H1 (cell line): ENCODE results near the gene SH2D5. TPM values are rescaled to one million over a fixed set of nuclear protein-coding genes. Genes with fewer than 3 reads are reported as not detected.

Experiments
- CTCF ChIA-PET: fragments of 300-600 bp; sonication (Branson Sonifier 250); formaldehyde crosslinking; loops from one replicate; lab custom pipeline; 2021; ENCODE audit not compliant: partially characterized antibody; lab: Charles Lee
- POLR2A ChIA-PET: fragments of 300-600 bp; sonication (Branson Sonifier 250); formaldehyde crosslinking; loops from one replicate; lab custom pipeline; 2021; ENCODE audit warnings: inconsistent platforms; ENCODE audit not compliant: partially characterized antibody; lab: Charles Lee
- DNase-seq, 2 experiments: peaks; one replicate each; pipeline versions ENCODE4 v3.0.0 to v3.0.0-alpha.2; 2010 to 2022; ENCODE audit warnings: low spot score in 2 of 2, low read depth in 1 of 2, mixed read lengths in 1 of 2
- FAIRE-seq: peaks from 2 replicates; lab custom pipeline; 2011; peaks lifted over from hg19 to GRCh38; lab: Jason Lieb, UNC
- H2AFZ ChIP-seq: 2 replicates; pipeline ENCODE4 v1.8.1; 2012; ENCODE audit warnings: low read length, inconsistent platforms
- H2AK5ac ChIP-seq: 2 replicates; pipeline ENCODE4 v1.6.1; 2013; ENCODE audit warnings: low read depth, low read length
- H2BK120ac ChIP-seq: replicated peaks from 2 replicates; pipeline ENCODE3; 2013; ENCODE audit warnings: low read depth, low read length, inconsistent platforms
- H2BK12ac ChIP-seq: 2 replicates; pipeline ENCODE4 v1.6.1; 2013; ENCODE audit warnings: low read depth, low read length
- H2BK15ac ChIP-seq: 2 replicates; pipeline ENCODE4 v1.6.1; 2013; ENCODE audit warnings: low read length
- H2BK20ac ChIP-seq: 2 replicates; pipeline ENCODE4 v1.6.1; 2013; ENCODE audit warnings: low read length
- H2BK5ac ChIP-seq: 2 replicates; pipeline ENCODE4 v1.6.1; 2013; ENCODE audit warnings: low read depth, low read length
- H3K14ac ChIP-seq: 2 replicates; pipeline ENCODE4 v1.6.1; 2013; ENCODE audit warnings: inconsistent platforms; ENCODE audit not compliant: insufficient read length
- H3K18ac ChIP-seq: 2 replicates; pipeline ENCODE4 v1.6.1; 2013; ENCODE audit warnings: low read length; ENCODE audit errors: extremely low read depth
- H3K23ac ChIP-seq: 2 replicates; pipeline ENCODE4 v1.6.1; 2013; ENCODE audit warnings: inconsistent platforms; ENCODE audit not compliant: insufficient read length
- H3K23me2 ChIP-seq: 2 replicates; pipeline ENCODE4 v1.6.1; 2013; ENCODE audit warnings: low read depth, low read length
- H3K27ac ChIP-seq: 2 replicates; pipeline ENCODE4 v1.6.1; 2011; ENCODE audit warnings: low read depth, low read length, inconsistent platforms
- H3K27me3 ChIP-seq, 4 experiments: replicated peaks in 1 of 4; 1 replicate in 1 of 4; 2 replicates in 3 of 4; pipeline versions ENCODE4 v1.6.1 to v1.8.1; 2011 to 2013; ENCODE audit warnings: low read length in 3 of 4, mild to moderate bottlenecking in 3 of 4, inconsistent platforms in 2 of 4, mixed read lengths in 2 of 4, moderate library complexity in 1 of 4; ENCODE audit not compliant: control insufficient read depth in 3 of 4, insufficient read depth in 3 of 4; ENCODE audit errors: extremely low read depth in 1 of 4
- H3K36me3 ChIP-seq, 4 experiments: 2 replicates each; pipeline versions ENCODE4 v1.6.1 to v1.8.1; 2011 to 2013; ENCODE audit warnings: mild to moderate bottlenecking in 4 of 4, low read length in 3 of 4, moderate library complexity in 2 of 4, control low read depth in 1 of 4, inconsistent platforms in 1 of 4; ENCODE audit not compliant: insufficient read depth in 4 of 4, control insufficient read depth in 2 of 4
- H3K4ac ChIP-seq: replicated peaks from 2 replicates; pipeline ENCODE3; 2013; ENCODE audit warnings: low read length, low read depth, mixed read lengths, inconsistent platforms; ENCODE audit not compliant: insufficient read length
- H3K4me1 ChIP-seq, 4 experiments: replicated peaks in 1 of 4; 1 replicate in 1 of 4; 2 replicates in 3 of 4; pipeline versions ENCODE4 v1.6.1 to v1.8.1; 2011 to 2013; ENCODE audit warnings: low read length in 3 of 4, inconsistent platforms in 2 of 4, mixed read lengths in 1 of 4; ENCODE audit not compliant: insufficient read depth in 4 of 4, control insufficient read depth in 3 of 4
- H3K4me2 ChIP-seq, 2 experiments: 2 replicates each; pipeline versions ENCODE4 v1.6.1 to v1.8.1; 2011 to 2013; ENCODE audit warnings: low read depth in 2 of 2, low read length in 2 of 2, control low read depth in 1 of 2, inconsistent platforms in 1 of 2, mild to moderate bottlenecking in 1 of 2; ENCODE audit not compliant: insufficient read depth in 1 of 2
- H3K4me3 ChIP-seq, 4 experiments: fragments of 200-600, 300-600 bp in 1 of 4; sonication (generic), shearing (Covaris generic), sonication (Bioruptor Twin) in 1 of 4; 2 replicates each; pipeline versions ENCODE4 v1.5.1 to v1.8.1; 2011 to 2016; ENCODE audit warnings: low read length in 4 of 4, low read depth in 3 of 4, control low read depth in 2 of 4, inconsistent platforms in 2 of 4, mild to moderate bottlenecking in 2 of 4, mixed read lengths in 1 of 4, moderate library complexity in 1 of 4; ENCODE audit not compliant: insufficient read depth in 2 of 4; ENCODE audit errors: extremely low read depth in 1 of 4
- H3K56ac ChIP-seq: replicated peaks from 2 replicates; pipeline ENCODE3; 2013; ENCODE audit warnings: low read depth, mild to moderate bottlenecking, mixed read lengths, low read length, inconsistent platforms; ENCODE audit not compliant: insufficient read length
- H3K79me1 ChIP-seq: 2 replicates; pipeline ENCODE4 v1.6.1; 2013; ENCODE audit warnings: low read depth, low read length, control low read depth
- H3K79me2 ChIP-seq, 2 experiments: 2 replicates each; pipeline versions ENCODE4 v1.6.1 to v1.8.1; 2012 to 2013; ENCODE audit warnings: low read length in 2 of 2, mild to moderate bottlenecking in 2 of 2, inconsistent platforms in 1 of 2; ENCODE audit not compliant: insufficient read depth in 2 of 2, control insufficient read depth in 1 of 2
- H3K9ac ChIP-seq, 4 experiments: replicated peaks in 1 of 4; 1 replicate in 1 of 4; 2 replicates in 3 of 4; pipeline versions ENCODE4 v1.6.1 to v1.8.1; 2011 to 2013; ENCODE audit warnings: low read depth in 3 of 4, low read length in 3 of 4, control low read depth in 2 of 4, mild to moderate bottlenecking in 2 of 4, moderate library complexity in 2 of 4, inconsistent platforms in 1 of 4; ENCODE audit errors: extremely low read depth in 1 of 4
- H3K9me3 ChIP-seq, 2 experiments: 2 replicates each; pipeline versions ENCODE4 v1.6.1 to v1.8.1; 2012 to 2013; ENCODE audit warnings: mild to moderate bottlenecking in 2 of 2, moderate library complexity in 2 of 2, control low read depth in 1 of 2, inconsistent platforms in 1 of 2, low read depth in 1 of 2, low read length in 1 of 2, mixed read lengths in 1 of 2; ENCODE audit not compliant: insufficient read depth in 2 of 2
- H4K20me1 ChIP-seq, 2 experiments: replicated peaks in 1 of 2; 2 replicates each; pipeline versions ENCODE3 to v1.8.1; 2011 to 2013; ENCODE audit warnings: inconsistent platforms in 2 of 2, low read length in 2 of 2, mild to moderate bottlenecking in 1 of 2; ENCODE audit not compliant: insufficient read depth in 2 of 2, control insufficient read depth in 1 of 2
- H4K5ac ChIP-seq: 2 replicates; pipeline ENCODE4 v1.6.1; 2013; ENCODE audit warnings: low read length, low read depth, mixed read lengths, inconsistent platforms; ENCODE audit not compliant: insufficient read length
- H4K8ac ChIP-seq: 2 replicates; pipeline ENCODE4 v1.8.0; 2013; ENCODE audit warnings: mild to moderate bottlenecking, moderate library complexity, low read length, inconsistent platforms; ENCODE audit not compliant: insufficient read depth; ENCODE audit errors: extremely low read depth
- H4K91ac ChIP-seq: replicated peaks from 2 replicates; pipeline ENCODE3; 2013; ENCODE audit warnings: low read length, mixed read lengths, inconsistent platforms; ENCODE audit not compliant: insufficient read length
- BACH1 ChIP-seq: IDR thresholded peaks from 2 replicates; pipeline ENCODE4 v1.6.1; 2012; ENCODE audit warnings: low read length, improper control_type of control experiment
- CREB1 ChIP-seq: IDR thresholded peaks from 2 replicates; pipeline ENCODE4 v1.6.1; 2012; ENCODE audit warnings: inconsistent platforms
- FOSL1 ChIP-seq: IDR thresholded peaks from 2 replicates; pipeline ENCODE4 v1.6.1; 2011; ENCODE audit warnings: mild to moderate bottlenecking, low read depth, low read length, moderate library complexity; ENCODE audit not compliant: insufficient read depth
- RXRA ChIP-seq: IDR thresholded peaks from 2 replicates; pipeline ENCODE4 v1.6.1; 2011; ENCODE audit warnings: low read depth, mild to moderate bottlenecking, low read length, moderate library complexity; ENCODE audit not compliant: insufficient read depth
- SUZ12 ChIP-seq: fragments of 200-600 bp; sonication (generic); IDR thresholded peaks from 2 replicates; pipeline ENCODE4 v1.6.1; 2012; ENCODE audit warnings: mild to moderate bottlenecking, inconsistent platforms, low read length, moderate library complexity, mixed read lengths
- TBP ChIP-seq: IDR thresholded peaks from 2 replicates; pipeline ENCODE4 v1.6.1; 2011; ENCODE audit warnings: low read depth, low read length, improper control_type of control experiment
- polyA plus RNA-seq, 7 experiments: library from polyadenylated mRNA; depleted of rRNA in 3 of 7; stranded (reverse) in 5 of 7; unstranded in 2 of 7; fragments of >200 nt in 5 of 7; fragments of 200-250 nt in 2 of 7; gene quantifications; 1 replicate in 5 of 7; 2 replicates in 1 of 7; 4 replicates in 1 of 7; pipeline versions ENCODE4 v1.2.1 to v1.2.3, GENCODE V29; 2011 to 2013; ENCODE audit warnings: missing spikeins in 2 of 7, mixed read lengths in 2 of 7
- total RNA-seq: library from RNA; stranded (reverse); fragmentation: NEBNext Ultra II Directional; extraction: Animal tissue kit (Norgen Biotek cat#: 25700); gene quantifications from 2 replicates; pipeline ENCODE4 v1.2.1, GENCODE V29; 2021

The SH2D5 gene
- total and polyA plus RNA-seq, 2 of the 8 experiments (the other 6 are each of a cell fraction or from before 2014, with no cell fraction given) = 13.2 to 18.4 TPM

DNA sequence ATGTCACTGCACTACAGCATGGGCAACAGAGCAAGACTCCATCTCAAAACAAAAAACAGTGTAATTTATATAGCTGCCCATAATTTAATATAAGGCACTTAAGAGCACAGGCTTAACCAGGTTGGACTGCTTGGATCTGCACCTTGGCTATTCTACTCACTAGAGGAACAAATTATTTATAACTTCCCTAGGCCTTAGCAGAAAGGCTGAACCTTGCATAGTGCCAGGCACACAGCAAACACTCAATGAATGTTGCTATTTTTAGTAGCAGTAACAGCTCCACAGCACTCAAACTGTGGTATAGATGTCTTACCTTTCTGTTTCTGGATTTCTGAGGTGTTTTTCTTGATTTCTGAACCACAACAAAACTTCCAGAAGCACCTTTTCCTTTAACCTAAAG is 34.8 kb upstream of the SH2D5 start:
- ChIA-PET CTCF (no interaction called here), POLR2A (interaction anchor here (1.1 to 1.2 kb wide), 2 partner anchors 9 to 19 kb away, joined by 4 to 5 read pairs; no protein-coding TSS in a partner anchor)
- no peak for DNase-seq
- H4K5ac ChIP-seq = no peak overlapping the region
- H3K56ac ChIP-seq = no peak overlapping the region
- no peak overlapping the region for H3K23ac ChIP-seq
- no peaks in the 10 kb centered on the region for H3K79me1 ChIP-seq
- no peak overlapping the region for H3K14ac ChIP-seq
- no peak overlapping the region for H2BK12ac ChIP-seq
- H3K9ac ChIP-seq = no peak overlapping the region
- H2AK5ac ChIP-seq = no peak overlapping the region
- no peak overlapping the region for H3K27ac ChIP-seq
- no peak overlapping the region for H3K4ac ChIP-seq
- no peak for TF ChIP-seq RXRA
- no peak for TF ChIP-seq TBP
- no peak for TF ChIP-seq BACH1
- TF ChIP-seq FOSL1 = no peak
- no peak for TF ChIP-seq SUZ12
- TF ChIP-seq CREB1 = no peak
- no peak overlapping the region for H3K4me2 ChIP-seq
- no peak overlapping the region for H2BK20ac ChIP-seq
- H3K27me3 ChIP-seq = no peaks in the 10 kb centered on the region
- no peaks in the 10 kb centered on the region for H3K4me1 ChIP-seq
- no peak for FAIRE-seq
- H2BK120ac ChIP-seq = no peak overlapping the region
- H2BK5ac ChIP-seq = no peak overlapping the region
- H3K9me3 ChIP-seq = no peaks in the 10 kb centered on the region
- peaks cover 18 to 89% (median 67%) of the 10 kb centered on the region in 4 experiments for H3K36me3 ChIP-seq
- H2AFZ ChIP-seq = no peak overlapping the region
- peaks cover 0 to 1% of the 10 kb centered on the region in 2 experiments for H4K20me1 ChIP-seq
- no peaks in the 10 kb centered on the region for H3K23me2 ChIP-seq
- H3K18ac ChIP-seq = no peak overlapping the region
- no peak overlapping the region for H3K4me3 ChIP-seq
- H4K8ac ChIP-seq = no peak overlapping the region
- no peak overlapping the region for H4K91ac ChIP-seq
- no peaks in the 10 kb centered on the region for H3K79me2 ChIP-seq
- H2BK15ac ChIP-seq = no peak overlapping the region
